Measurements from ENCODE around the gene MCCC1. TPM values are rescaled to one million over a fixed set of nuclear protein-coding genes. Genes with fewer than 3 reads are reported as not detected.

Gene MCCC1
- polyA plus RNA-seq, 1 donor (not counting 4 experiments of a cell fraction or from before 2014, with no cell fraction given), result 11.7 TPM

DNA sequence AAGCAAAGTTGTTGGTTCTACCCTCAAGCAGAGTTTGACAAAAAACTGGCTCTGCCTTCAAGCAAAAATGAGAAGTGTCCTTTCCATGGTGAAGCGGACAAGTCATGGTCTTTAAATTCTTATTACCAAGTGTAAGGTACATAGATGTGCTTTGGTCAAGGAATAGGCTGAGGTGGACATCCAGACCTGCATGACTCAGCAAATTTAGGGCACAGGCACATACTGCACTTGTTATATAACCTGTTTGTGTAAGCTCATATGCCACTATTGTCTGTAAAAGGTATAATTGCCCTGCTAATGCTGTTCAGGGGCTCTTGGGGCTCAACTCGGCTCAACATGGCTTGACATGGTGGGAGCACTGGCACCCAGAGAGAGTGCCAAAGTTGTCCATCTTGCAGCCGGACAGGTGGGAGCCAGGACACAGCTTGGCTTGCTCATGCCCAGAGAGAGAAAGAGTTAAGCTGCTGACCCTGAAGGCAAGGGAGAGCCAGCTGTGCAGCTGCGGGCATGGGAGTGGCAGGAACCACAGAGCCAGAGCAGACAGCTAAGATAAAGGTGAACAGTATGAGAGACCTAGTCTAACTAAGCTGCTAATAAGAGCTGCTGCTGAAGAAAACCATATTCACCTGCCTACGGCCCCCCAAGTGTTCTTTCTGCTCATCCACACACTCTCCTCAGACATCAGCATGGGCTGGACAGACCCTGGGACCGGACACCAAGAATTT lies 17.7 kb downstream of the MCCC1 start:
- Histone ChIP-seq H3K9me3 (ENCODE audit: control insufficient read depth, low read depth, low read length) (no peaks in the 10 kb centered on the region), H3K79me2 (ENCODE audit: control insufficient read depth, insufficient read depth, low read length) (no peaks in the 10 kb centered on the region), H3K9ac (ENCODE audit: control insufficient read depth, extremely low read depth, insufficient read depth, low read length) (no peak overlapping the region), H3K4me3 (ENCODE audit: control insufficient read depth in 2 of 3, extremely low read depth in 1 of 3, insufficient read depth in 2 of 3, low read depth in 1 of 3, low read length in 3 of 3) (no peak overlapping the region), H3K27ac (ENCODE audit: control insufficient read depth, insufficient read depth, low read length) (no peak overlapping the region), H2AFZ (ENCODE audit: control insufficient read depth, low read length) (no peak overlapping the region), H3K9me1 (ENCODE audit: control insufficient read depth, extremely low read depth, insufficient read depth, low read length) (no peaks in the 10 kb centered on the region), H3K4me2 (ENCODE audit: control insufficient read depth, extremely low read depth, insufficient read depth, low read depth, low read length) (no peak overlapping the region), H4K20me1 (ENCODE audit: control insufficient read depth, extremely low read depth, insufficient read depth, low read length) (no peaks in the 10 kb centered on the region), H3K36me3 (ENCODE audit: control insufficient read depth in 2 of 2, extremely low read depth in 1 of 2, insufficient read depth in 2 of 2, low read length in 2 of 2) (peaks cover 3 to 7% of the 10 kb centered on the region in 2 experiments), H3K27me3 (ENCODE audit: control insufficient read depth, extremely low read depth, insufficient read depth, low read length) (no peaks in the 10 kb centered on the region), H3K4me1 (ENCODE audit: control insufficient read depth, extremely low read depth, insufficient read depth, low read length) (no peaks in the 10 kb centered on the region)
- dilution Hi-C loops (cut with MboI; ENCODE audit: extremely low pct_ligation_motif_present, low sequenced_read_pairs), result no loop called here
- DNase-seq (ENCODE audit: low read depth, low spot score), result no peak
- FAIRE-seq, result no peak
- TF ChIP-seq, protein P1, sequence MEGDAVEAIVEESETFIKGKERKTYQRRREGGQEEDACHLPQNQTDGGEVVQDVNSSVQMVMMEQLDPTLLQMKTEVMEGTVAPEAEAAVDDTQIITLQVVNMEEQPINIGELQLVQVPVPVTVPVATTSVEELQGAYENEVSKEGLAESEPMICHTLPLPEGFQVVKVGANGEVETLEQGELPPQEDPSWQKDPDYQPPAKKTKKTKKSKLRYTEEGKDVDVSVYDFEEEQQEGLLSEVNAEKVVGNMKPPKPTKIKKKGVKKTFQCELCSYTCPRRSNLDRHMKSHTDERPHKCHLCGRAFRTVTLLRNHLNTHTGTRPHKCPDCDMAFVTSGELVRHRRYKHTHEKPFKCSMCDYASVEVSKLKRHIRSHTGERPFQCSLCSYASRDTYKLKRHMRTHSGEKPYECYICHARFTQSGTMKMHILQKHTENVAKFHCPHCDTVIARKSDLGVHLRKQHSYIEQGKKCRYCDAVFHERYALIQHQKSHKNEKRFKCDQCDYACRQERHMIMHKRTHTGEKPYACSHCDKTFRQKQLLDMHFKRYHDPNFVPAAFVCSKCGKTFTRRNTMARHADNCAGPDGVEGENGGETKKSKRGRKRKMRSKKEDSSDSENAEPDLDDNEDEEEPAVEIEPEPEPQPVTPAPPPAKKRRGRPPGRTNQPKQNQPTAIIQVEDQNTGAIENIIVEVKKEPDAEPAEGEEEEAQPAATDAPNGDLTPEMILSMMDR (optimal IDR thresholded peaks at IDR 0.05 in 1 of 3, IDR thresholded peaks at IDR 0.05 in 1 of 3, conservative IDR thresholded peaks at IDR 0.05 in 1 of 3; ENCODE audit: extremely low read depth in 1 of 3, insufficient read depth in 2 of 3, low read length in 3 of 3), result no peak
- TF ChIP-seq EZH2 (IDR thresholded peaks at IDR 0.05; ENCODE audit: low read length), result no peak

GRCh38 chr3:183080628-183081027 lies 18.7 kb downstream of the MCCC1 start:
- Histone ChIP-seq H3K4me1 (ENCODE audit: control insufficient read depth, extremely low read depth, insufficient read depth, low read length) (no peaks in the 10 kb centered on the region), H3K4me2 (ENCODE audit: control insufficient read depth, extremely low read depth, insufficient read depth, low read depth, low read length) (no peak overlapping the region), H3K79me2 (ENCODE audit: control insufficient read depth, insufficient read depth, low read length) (no peaks in the 10 kb centered on the region), H3K9ac (ENCODE audit: control insufficient read depth, extremely low read depth, insufficient read depth, low read length) (no peak overlapping the region), H4K20me1 (ENCODE audit: control insufficient read depth, extremely low read depth, insufficient read depth, low read length) (no peaks in the 10 kb centered on the region), H3K9me3 (ENCODE audit: control insufficient read depth, low read depth, low read length) (no peaks in the 10 kb centered on the region), H2AFZ (ENCODE audit: control insufficient read depth, low read length) (no peak overlapping the region), H3K27me3 (ENCODE audit: control insufficient read depth, extremely low read depth, insufficient read depth, low read length) (no peaks in the 10 kb centered on the region), H3K4me3 (ENCODE audit: control insufficient read depth in 2 of 3, extremely low read depth in 1 of 3, insufficient read depth in 2 of 3, low read depth in 1 of 3, low read length in 3 of 3) (no peak overlapping the region), H3K9me1 (ENCODE audit: control insufficient read depth, extremely low read depth, insufficient read depth, low read length) (no peaks in the 10 kb centered on the region), H3K27ac (ENCODE audit: control insufficient read depth, insufficient read depth, low read length) (no peak overlapping the region), H3K36me3 (ENCODE audit: control insufficient read depth in 2 of 2, extremely low read depth in 1 of 2, insufficient read depth in 2 of 2, low read length in 2 of 2) (peaks cover 0 to 5% of the 10 kb centered on the region in 2 experiments)
- TF ChIP-seq EZH2 (IDR thresholded peaks at IDR 0.05; ENCODE audit: low read length), result no peak
- TF ChIP-seq, protein P1 (optimal IDR thresholded peaks at IDR 0.05 in 1 of 3, IDR thresholded peaks at IDR 0.05 in 1 of 3, conservative IDR thresholded peaks at IDR 0.05 in 1 of 3; ENCODE audit: extremely low read depth in 1 of 3, insufficient read depth in 2 of 3, low read length in 3 of 3), result no peak
- DNase-seq (ENCODE audit: low read depth, low spot score), result no peak
- FAIRE-seq, result no peak
- dilution Hi-C loops (cut with MboI; ENCODE audit: extremely low pct_ligation_motif_present, low sequenced_read_pairs), result no loop called here
